Measurements from ENCODE around the gene ARID3A. TPM values are rescaled to one million over a fixed set of nuclear protein-coding genes. Genes with fewer than 3 reads are reported as not detected.

ARID3A gene
- polyA plus RNA-seq, 3 donors: 19.9 to 37.0 (median 28.3) TPM

DNA sequence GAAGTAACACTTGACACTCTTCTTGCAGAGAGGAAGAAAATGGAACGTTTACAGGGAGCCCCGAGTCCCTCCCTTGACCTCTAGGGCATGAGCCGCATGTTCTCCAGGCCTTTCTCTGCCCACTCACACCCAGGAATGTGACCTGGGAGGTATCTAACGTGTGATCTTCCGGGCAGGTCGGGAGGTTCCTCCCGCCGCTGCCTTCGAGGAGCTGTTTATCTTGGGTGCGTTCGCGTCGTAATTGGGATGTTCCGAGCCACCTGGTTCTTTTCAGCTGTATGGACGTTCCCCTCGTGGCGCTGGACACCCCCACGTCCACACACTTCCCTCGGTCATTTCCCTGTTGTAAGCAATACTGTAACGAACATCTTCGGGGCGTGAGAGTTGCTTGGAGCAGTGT is 13.6 kb downstream of the ARID3A start:
- DNase-seq (ENCODE audit: extremely low read depth in 1 of 11, low read depth in 9 of 11, low spot score in 4 of 11): no peak

DNA sequence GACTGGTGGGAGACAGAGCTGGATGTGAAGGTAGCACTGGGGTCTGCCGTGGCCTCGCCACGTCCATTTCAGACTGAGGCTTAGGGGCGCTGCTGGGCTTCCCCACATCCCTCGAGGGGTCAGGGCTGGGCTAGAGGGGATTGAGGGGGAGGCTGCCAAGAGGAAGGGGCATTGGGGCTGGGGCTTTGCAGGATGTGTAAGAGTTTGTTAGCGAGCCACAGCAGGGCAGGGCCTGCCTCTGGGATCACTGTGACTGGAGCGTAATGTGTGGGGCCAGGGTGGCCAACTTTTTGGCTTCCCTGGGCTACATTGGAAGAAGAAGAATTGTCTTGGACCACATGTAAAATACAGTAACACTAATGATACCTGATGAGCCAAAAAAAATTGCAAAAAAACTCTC is 14.1 kb downstream of the ARID3A start:
- no peak for DNase-seq (ENCODE audit: extremely low read depth in 1 of 11, low read depth in 9 of 11, low spot score in 4 of 11)

GRCh38 chr19:940591-941291 is 14.9 kb downstream of the ARID3A start:
- DNase-seq (ENCODE audit: extremely low read depth in 1 of 11, low read depth in 9 of 11, low spot score in 4 of 11): no peak

DNA sequence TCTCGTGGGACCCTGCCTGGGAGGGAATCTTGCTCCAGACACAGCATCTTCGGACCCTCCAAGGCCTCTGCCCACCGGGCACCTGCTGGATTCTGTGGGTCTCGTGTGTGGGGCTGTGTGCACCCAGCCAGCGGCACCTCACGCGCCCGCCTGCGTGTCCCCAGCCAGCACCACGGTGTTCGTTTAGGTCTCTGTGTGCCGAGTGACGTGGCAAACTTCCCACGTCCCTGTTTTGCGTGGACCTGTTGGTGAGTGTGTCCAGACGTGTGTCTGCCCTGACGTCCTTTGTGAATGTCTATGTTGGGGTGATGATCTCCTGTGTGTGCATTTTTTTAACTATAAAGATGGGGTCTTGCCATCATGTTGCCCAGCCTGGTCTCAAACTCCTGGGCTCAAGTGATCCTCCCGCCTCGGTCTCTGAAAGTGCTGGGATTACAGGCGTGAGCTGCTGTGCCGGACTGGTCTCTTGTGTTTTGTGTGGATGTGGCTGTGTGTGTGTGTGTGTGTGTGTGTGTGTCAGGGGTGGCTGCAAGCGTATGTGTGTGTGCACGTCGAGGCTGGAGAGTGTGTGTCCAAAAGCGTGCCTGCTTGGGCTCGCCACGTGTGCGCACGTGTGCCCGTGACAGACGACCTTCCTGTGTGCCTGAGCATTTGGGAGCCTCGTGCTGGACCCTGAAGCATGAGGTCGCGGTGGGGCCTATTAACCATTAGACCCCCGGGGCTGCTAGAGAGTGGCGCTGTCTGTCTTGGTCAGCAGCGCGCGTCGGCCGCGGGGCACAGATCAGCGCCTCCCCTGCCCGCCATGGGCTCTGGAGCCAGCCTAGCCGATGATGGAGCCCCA is 15.7 kb downstream of the ARID3A start:
- no peak for DNase-seq (ENCODE audit: extremely low read depth in 1 of 11, low read depth in 9 of 11, low spot score in 4 of 11)

GRCh38 chr19:942133-942645 is 16.4 kb downstream of the ARID3A start:
- no peak for DNase-seq (ENCODE audit: extremely low read depth in 1 of 11, low read depth in 9 of 11, low spot score in 4 of 11)

DNA sequence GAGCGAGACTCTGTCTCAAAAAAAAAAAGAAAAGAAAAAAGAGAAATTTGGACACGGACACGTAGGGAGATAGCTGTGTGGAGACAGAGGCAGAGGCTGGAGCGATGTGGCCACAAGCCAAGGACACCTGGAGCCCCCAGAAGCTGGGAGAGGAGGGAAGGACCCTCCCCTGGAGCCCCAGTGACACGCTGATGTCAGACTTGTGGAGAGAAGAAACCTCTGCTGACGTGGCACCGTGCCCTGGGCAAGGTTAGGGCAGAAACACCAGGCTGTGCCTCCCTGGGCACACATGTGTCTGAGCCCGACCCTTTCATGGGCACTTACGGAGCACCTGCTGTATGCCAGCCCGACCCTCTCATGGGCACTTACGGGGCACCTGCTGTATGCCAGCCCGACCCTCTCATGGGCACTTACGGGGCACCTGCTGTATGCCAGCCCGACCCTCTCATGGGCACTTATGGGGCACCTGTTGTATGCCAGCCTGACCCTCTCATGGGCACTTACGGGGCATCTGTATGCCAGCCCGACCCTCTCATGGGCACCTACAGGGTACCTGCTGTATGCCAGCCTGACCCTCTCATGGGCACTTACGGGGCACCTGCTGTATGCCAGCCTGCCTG is 17.8 kb downstream of the ARID3A start:
- no peak for DNase-seq (ENCODE audit: extremely low read depth in 1 of 11, low read depth in 9 of 11, low spot score in 4 of 11)

DNA sequence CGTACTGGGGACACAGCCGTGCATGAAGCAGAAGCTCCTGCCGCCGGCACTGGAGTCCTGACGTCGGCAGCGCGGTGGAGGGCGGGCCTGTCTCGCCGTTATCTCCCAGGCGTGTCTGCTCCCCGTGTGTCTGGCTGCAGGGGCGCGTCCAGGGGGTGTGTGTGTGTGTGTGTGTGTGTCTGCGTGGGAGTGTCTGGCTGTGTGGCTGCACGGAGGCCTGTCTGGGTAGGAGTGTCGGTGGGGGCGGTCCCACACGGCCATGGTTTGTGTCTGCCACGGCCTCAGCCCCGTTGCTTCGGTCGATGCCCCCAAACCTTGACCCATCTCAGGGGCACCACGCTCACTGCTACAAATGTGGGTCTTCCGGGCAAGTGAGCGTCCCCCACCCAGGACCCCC is 18.3 kb downstream of the ARID3A start:
- no peak for DNase-seq (ENCODE audit: extremely low read depth in 1 of 11, low read depth in 9 of 11, low spot score in 4 of 11)

GRCh38 chr19:944663-945241 is 18.9 kb downstream of the ARID3A start:
- no peak for DNase-seq (ENCODE audit: extremely low read depth in 1 of 11, low read depth in 9 of 11, low spot score in 4 of 11)

DNA sequence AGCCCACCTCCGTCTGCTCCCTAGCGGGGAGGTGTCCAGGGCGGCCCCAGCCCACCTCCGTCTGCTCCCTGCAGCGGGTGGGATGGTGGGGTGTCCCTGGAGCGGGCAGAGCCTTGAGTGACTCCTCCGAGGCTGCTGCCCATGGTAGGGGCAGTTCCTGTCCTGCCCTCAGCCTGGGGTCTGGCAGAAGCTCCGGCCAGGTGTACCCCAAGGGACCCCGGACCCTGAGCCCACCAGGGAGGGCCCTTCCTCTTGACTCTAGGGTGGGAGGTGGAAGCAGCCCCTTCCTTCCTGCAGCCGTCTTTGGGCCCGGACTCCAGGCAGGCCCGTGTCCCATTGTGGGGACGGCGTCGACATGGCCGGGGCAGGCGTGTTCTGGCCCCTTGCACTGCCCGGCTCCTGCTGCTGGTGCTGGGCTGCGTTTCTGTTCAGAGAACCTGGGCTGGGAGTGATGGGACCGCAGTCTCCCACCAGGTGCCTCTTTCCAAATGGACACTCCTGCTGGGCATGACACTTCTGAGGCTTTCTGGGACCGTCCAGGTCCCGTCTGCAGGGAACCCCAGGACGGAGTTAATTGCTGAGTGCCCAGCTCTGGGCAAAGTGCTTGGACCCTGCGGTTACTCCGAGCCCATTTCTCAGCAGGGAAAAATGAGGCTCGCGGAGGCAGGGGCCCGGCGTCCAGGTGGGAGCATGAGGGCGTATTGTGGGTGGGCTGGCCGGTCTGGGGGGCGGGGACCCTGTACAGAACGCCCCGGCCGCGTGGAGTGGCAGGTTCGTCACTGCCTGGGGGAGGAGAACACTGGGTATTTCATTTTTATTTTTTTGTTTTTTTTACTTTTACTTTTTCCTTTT is 19.8 kb downstream of the ARID3A start:
- DNase-seq (ENCODE audit: extremely low read depth in 1 of 11, low read depth in 9 of 11, low spot score in 4 of 11): no peak

DNA sequence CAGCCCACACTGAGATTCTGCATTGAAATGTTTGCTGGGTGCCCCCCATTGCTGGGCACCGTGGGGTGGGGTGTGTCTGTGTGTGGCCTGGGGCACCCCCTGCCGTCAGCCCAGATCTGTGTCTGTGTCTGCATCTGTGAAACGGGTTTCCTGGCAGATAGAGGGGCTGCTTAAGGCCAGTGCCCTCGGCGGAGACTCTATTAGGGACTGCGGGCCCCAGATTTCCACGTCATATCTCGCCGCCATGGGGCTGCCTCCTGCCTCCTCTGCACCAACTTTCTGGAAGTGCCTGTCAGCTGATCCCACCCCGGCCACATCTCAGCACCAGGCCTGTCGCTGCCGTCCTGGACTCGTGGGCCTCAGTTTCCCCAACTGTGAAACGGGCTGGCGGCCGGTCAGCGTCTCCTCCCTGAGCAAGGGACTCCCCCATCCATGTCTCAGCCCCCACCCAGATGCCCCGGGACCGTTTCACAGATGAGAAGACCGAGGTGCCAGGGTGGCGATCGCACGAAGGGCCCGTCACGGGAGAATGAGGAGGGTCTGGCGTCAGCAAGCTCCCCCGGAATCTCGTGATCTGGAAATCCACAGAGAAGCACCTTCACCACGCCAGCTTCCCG is 21.4 kb downstream of the ARID3A start:
- no peak for DNase-seq (ENCODE audit: extremely low read depth in 1 of 11, low read depth in 9 of 11, low spot score in 4 of 11)

- no peak for DNase-seq (ENCODE audit: extremely low read depth in 1 of 11, low read depth in 9 of 11, low spot score in 4 of 11)
Observed at GRCh38 chr19:947707-948539, 22.1 kb downstream of the ARID3A start.

DNA sequence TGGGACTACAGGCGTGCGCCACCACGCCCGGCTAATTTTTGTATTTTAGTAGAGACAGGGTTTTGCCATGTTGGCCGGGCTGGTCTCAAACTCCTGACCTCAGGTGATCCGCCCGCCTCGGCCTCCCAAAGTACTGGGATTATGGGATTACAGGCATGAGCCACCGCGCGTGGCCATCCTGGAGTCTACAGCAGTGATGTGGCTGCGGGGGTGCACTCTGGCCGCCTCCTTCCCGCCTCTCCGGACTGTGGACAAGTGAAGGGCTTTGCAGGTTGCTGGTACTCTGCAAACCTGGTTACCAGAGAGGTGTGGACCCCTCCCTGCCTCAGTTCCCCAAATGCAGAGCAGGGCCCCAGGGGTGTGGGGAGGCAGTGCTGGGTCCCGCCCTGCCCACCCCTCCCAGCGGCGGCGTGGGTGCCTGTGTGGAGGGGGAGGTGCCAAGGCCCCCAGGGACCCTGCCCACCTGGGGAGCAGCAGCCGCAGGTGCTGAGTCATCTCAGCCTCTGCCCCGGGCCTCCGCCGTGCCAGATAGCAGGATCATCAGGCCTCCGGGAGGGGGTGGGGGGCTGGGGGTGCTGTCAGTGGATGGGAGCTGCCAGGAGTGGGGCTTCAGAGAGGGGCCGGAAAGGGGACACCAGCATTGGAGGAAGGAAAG is 23.1 kb downstream of the ARID3A start:
- DNase-seq (ENCODE audit: extremely low read depth in 1 of 11, low read depth in 9 of 11, low spot score in 4 of 11): no peak

DNA sequence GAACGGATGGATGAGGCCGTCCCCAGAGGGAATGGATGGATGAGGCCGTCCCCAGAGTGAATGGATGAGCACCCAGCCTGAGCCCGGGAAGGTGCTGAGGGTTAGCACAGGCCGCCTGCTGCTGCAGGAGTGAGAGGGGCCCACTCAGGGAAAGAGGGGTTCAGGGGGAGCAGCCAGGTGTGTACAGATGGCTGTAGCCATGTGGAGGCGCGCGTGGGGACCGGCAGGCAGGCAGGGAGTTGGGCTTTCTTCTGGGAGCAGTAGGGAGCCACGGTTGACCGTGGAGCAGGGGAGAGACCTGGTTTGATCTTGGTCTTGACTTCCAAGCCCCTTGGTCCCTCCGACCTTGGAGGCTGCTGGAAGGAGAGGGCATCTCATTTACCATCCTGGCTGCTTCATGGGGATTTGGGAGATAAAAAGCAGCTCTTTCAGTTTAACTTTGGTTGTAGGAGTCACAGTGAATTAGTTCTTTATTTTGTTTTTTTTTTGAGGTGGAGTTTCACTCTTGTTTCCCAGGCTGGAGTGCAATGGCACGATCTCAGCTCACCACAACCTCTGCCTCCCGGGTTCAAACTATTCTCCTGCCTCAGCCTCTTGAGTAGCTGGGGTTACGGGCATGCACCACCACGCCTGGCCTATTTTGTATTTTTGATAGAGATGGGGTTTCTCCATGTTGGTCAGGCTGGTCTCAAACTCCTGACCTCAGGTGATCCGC is 24.7 kb downstream of the ARID3A start:
- no peak for DNase-seq (ENCODE audit: extremely low read depth in 1 of 11, low read depth in 9 of 11, low spot score in 4 of 11)

GRCh38 chr19:952049-952679 is 26.3 kb downstream of the ARID3A start:
- DNase-seq (ENCODE audit: extremely low read depth in 1 of 11, low read depth in 9 of 11, low spot score in 4 of 11): no peak

DNA sequence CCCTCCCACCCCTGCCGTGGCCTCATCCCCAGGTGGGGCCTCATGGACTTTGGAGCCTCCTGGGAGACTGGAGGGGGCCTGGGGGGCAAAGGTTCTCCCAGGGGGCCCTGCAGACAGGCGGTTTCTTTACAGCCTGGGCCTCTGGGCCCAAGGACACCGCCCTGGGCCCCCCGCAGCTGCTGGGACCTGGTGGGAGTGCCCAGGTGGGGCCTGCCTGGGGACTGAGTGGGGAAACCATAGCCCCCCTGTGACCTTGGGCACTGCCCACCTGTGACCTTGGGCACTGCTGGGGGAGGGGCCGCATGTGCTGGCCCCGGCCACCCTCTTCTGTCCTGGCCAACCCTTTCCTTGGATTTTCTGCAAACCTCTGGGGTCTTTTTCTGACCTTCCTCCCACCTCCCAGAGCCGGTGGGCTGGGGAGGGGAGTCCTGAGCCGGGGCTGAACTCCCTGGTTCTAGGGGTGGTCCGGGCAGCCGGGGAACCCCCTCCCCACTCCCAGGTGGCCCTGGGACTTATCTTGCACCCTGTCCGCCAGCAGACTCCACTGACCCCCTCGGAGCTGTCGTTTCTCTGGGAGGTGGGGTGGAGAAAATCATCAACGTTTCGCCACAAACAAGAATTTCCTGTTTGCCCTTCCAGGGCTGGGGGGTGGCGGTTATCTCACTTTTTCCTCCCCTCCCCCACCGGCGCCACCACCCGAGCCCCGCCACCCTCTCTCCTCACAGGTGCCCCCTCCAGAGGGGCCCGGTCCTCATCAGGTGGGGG is 27.0 kb downstream of the ARID3A start:
- DNase-seq (ENCODE audit: extremely low read depth in 1 of 11, low read depth in 9 of 11, low spot score in 4 of 11): no peak
